ENCODE results near the gene TMEM164. TPM values are rescaled to one million over a fixed set of nuclear protein-coding genes. Genes with fewer than 3 reads are reported as not detected.

TMEM164 gene
- total RNA-seq, 1 donor from 2014 or later = 17.6 TPM

DNA sequence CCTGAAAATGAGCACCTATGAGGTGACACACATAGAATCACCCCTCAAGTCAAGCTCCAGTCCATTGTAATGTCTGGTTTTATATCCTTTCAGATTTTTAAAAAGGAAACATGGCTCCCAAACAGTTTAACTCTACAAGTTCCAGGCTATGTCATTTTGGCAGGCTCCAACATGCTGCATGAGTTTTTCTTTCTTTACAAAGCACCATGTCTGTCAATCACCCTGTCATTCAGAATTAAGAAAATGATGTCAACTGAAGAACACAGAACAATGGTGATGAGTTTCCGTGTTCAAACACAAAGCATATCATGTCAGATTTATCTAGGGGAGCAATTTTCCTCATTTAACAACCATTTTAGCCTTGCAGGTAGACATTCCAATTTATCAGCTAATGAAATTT is 208.4 kb downstream of the TMEM164 start:
- TF ChIP-seq EZH2 (IDR thresholded peaks at IDR 0.05; ENCODE audit: insufficient read depth, low read length) = no peak
- TF ChIP-seq, protein P1, sequence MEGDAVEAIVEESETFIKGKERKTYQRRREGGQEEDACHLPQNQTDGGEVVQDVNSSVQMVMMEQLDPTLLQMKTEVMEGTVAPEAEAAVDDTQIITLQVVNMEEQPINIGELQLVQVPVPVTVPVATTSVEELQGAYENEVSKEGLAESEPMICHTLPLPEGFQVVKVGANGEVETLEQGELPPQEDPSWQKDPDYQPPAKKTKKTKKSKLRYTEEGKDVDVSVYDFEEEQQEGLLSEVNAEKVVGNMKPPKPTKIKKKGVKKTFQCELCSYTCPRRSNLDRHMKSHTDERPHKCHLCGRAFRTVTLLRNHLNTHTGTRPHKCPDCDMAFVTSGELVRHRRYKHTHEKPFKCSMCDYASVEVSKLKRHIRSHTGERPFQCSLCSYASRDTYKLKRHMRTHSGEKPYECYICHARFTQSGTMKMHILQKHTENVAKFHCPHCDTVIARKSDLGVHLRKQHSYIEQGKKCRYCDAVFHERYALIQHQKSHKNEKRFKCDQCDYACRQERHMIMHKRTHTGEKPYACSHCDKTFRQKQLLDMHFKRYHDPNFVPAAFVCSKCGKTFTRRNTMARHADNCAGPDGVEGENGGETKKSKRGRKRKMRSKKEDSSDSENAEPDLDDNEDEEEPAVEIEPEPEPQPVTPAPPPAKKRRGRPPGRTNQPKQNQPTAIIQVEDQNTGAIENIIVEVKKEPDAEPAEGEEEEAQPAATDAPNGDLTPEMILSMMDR (IDR thresholded peaks at IDR 0.05; ENCODE audit: insufficient read depth, low read depth, low read length) = no peak
- no peaks in the 10 kb centered on the region for H3K27me3 Mint-ChIP-seq (ENCODE audit: low read depth, unreplicated experiment)
- H3K27ac Mint-ChIP-seq (ENCODE audit: unreplicated experiment) = no peak overlapping the region
- Histone ChIP-seq H4K20me1 (ENCODE audit: insufficient read depth, low read length) (no peaks in the 10 kb centered on the region), H3K27me3 (ENCODE audit: insufficient read depth, low read length) (no peaks in the 10 kb centered on the region), H3K4me3 (ENCODE audit: insufficient read depth, low read depth, low read length) (no peak overlapping the region), H3K79me2 (ENCODE audit: insufficient read depth, low read length) (no peaks in the 10 kb centered on the region), H3K27ac (ENCODE audit: low read depth, low read length) (peak overlapping the region; percentile 77), H3K4me1 (ENCODE audit: insufficient read depth, low read length) (peaks cover 17% of the 10 kb centered on the region), H3K4me2 (ENCODE audit: low read length) (peak overlapping the region; percentile 71), H3K36me3 (ENCODE audit: insufficient read depth, low read length) (no peaks in the 10 kb centered on the region), H2AFZ (ENCODE audit: low read depth, low read length) (no peak overlapping the region), H3K9me3 (ENCODE audit: insufficient read depth, low read depth, low read length) (no peaks in the 10 kb centered on the region), H3K9ac (ENCODE audit: low read length) (no peak overlapping the region)
- H3K36me3 Mint-ChIP-seq (ENCODE audit: low read depth, unreplicated experiment) = peaks cover 1% of the 10 kb centered on the region
- H3K9me3 Mint-ChIP-seq (ENCODE audit: unreplicated experiment) = no peaks in the 10 kb centered on the region
- FAIRE-seq (peak; percentile 50), DNase-seq (ENCODE audit: low read depth) (no peak)
- H3K4me3 Mint-ChIP-seq (ENCODE audit: unreplicated experiment) = no peak overlapping the region
- peaks cover 20% of the 10 kb centered on the region for H3K4me1 Mint-ChIP-seq (ENCODE audit: low read depth, unreplicated experiment)

DNA sequence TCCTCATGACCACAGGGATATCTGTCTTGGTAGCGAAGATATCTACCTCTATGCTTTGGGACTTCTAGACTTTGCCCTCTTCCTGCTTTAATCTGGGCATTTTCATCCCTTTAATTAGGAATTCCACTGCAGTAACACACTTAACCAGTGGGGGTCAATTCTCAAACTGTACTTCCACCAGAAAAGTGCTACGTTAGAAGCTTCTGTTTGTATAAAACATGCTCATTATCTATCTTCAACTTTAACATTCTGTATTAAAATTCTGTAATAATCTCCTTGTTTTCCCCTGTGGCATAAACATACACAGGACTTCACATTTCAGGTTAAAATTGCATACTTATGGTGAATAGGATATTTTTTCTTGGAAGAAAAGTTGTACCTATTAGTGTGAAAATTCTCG is 209.4 kb downstream of the TMEM164 start:
- TF ChIP-seq, protein P1 (IDR thresholded peaks at IDR 0.05; ENCODE audit: insufficient read depth, low read depth, low read length) = peak; percentile 19
- TF ChIP-seq EZH2 (IDR thresholded peaks at IDR 0.05; ENCODE audit: insufficient read depth, low read length) = no peak
- H3K4me1 Mint-ChIP-seq (ENCODE audit: low read depth, unreplicated experiment) = peaks cover 21% of the 10 kb centered on the region
- H3K9me3 ChIP-seq (ENCODE audit: insufficient read depth, low read depth, low read length) = no peaks in the 10 kb centered on the region
- peak; percentile 86 for FAIRE-seq
- no peaks in the 10 kb centered on the region for H3K36me3 ChIP-seq (ENCODE audit: insufficient read depth, low read length)
- no peak overlapping the region for H3K4me3 ChIP-seq (ENCODE audit: insufficient read depth, low read depth, low read length)
- peaks cover 1% of the 10 kb centered on the region for H3K36me3 Mint-ChIP-seq (ENCODE audit: low read depth, unreplicated experiment)
- H3K27ac ChIP-seq (ENCODE audit: low read depth, low read length) = no peak overlapping the region
- no peak for DNase-seq (ENCODE audit: low read depth)
- no peak overlapping the region for H3K4me2 ChIP-seq (ENCODE audit: low read length)
- H3K4me1 ChIP-seq (ENCODE audit: insufficient read depth, low read length) = peaks cover 17% of the 10 kb centered on the region
- H4K20me1 ChIP-seq (ENCODE audit: insufficient read depth, low read length) = no peaks in the 10 kb centered on the region
- H3K9ac ChIP-seq (ENCODE audit: low read length) = no peak overlapping the region
- H3K27me3 Mint-ChIP-seq (ENCODE audit: low read depth, unreplicated experiment) = no peaks in the 10 kb centered on the region
- no peak overlapping the region for H3K4me3 Mint-ChIP-seq (ENCODE audit: unreplicated experiment)
- no peak overlapping the region for H3K27ac Mint-ChIP-seq (ENCODE audit: unreplicated experiment)
- H3K79me2 ChIP-seq (ENCODE audit: insufficient read depth, low read length) = no peaks in the 10 kb centered on the region
- no peaks in the 10 kb centered on the region for H3K27me3 ChIP-seq (ENCODE audit: insufficient read depth, low read length)
- no peaks in the 10 kb centered on the region for H3K9me3 Mint-ChIP-seq (ENCODE audit: unreplicated experiment)
- H2AFZ ChIP-seq (ENCODE audit: low read depth, low read length) = no peak overlapping the region

DNA sequence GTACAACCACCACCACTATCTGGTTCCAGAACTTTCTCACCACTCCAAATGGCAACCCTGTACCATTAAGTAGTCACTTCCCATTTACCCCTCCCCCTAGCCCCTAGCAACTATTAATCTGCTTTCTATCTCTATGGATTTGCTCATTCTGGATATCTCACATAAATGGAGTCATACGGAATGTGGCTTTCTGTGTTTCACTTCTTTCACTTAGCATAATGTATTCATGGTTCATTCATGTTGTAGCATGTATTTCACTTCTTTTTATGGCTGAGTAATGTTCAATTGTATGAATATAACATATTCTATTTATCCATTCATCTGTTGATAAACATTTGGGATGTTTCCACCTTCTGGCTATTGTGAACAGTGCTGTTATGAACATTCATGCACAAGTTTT is 210.3 kb downstream of the TMEM164 start:
- H3K4me3 Mint-ChIP-seq (ENCODE audit: unreplicated experiment) = no peak overlapping the region
- H3K27ac Mint-ChIP-seq (ENCODE audit: unreplicated experiment) = no peak overlapping the region
- H3K4me1 Mint-ChIP-seq (ENCODE audit: low read depth, unreplicated experiment) = peaks cover 22% of the 10 kb centered on the region
- H3K9ac ChIP-seq (ENCODE audit: low read length) = no peak overlapping the region
- H3K4me2 ChIP-seq (ENCODE audit: low read length) = no peak overlapping the region
- H4K20me1 ChIP-seq (ENCODE audit: insufficient read depth, low read length) = no peaks in the 10 kb centered on the region
- DNase-seq (ENCODE audit: low read depth) (no peak), FAIRE-seq (peak; percentile 65)
- H3K9me3 ChIP-seq (ENCODE audit: insufficient read depth, low read depth, low read length) = no peaks in the 10 kb centered on the region
- H3K9me3 Mint-ChIP-seq (ENCODE audit: unreplicated experiment) = no peaks in the 10 kb centered on the region
- H3K4me1 ChIP-seq (ENCODE audit: insufficient read depth, low read length) = peaks cover 17% of the 10 kb centered on the region
- H3K36me3 Mint-ChIP-seq (ENCODE audit: low read depth, unreplicated experiment) = no peaks in the 10 kb centered on the region
- no peaks in the 10 kb centered on the region for H3K27me3 ChIP-seq (ENCODE audit: insufficient read depth, low read length)
- no peak overlapping the region for H3K27ac ChIP-seq (ENCODE audit: low read depth, low read length)
- no peaks in the 10 kb centered on the region for H3K79me2 ChIP-seq (ENCODE audit: insufficient read depth, low read length)
- no peaks in the 10 kb centered on the region for H3K36me3 ChIP-seq (ENCODE audit: insufficient read depth, low read length)
- TF ChIP-seq EZH2 (IDR thresholded peaks at IDR 0.05; ENCODE audit: insufficient read depth, low read length) = no peak
- TF ChIP-seq, protein P1 (IDR thresholded peaks at IDR 0.05; ENCODE audit: insufficient read depth, low read depth, low read length) = no peak
- no peak overlapping the region for H2AFZ ChIP-seq (ENCODE audit: low read depth, low read length)
- no peak overlapping the region for H3K4me3 ChIP-seq (ENCODE audit: insufficient read depth, low read depth, low read length)
- no peaks in the 10 kb centered on the region for H3K27me3 Mint-ChIP-seq (ENCODE audit: low read depth, unreplicated experiment)
